HG03108 (cell line): Measurements from ENCODE around the gene DOLK.
"Not testable (repeated sequence)": the region's sequence is repeated elsewhere in the genome, so short reads cannot be mapped to it uniquely, and the experiment has no call there.

Source experiments
- ATAC-seq: cut with Tn5 transposase; IDR thresholded peaks from one replicate; pipeline ENCODE4 v1.9.1; 2021; ENCODE audit warnings: moderate library complexity; ENCODE audit not compliant: unreplicated experiment

DOLK gene

GRCh38 chr9:128947527-128948301, at the start of gene DOLK, which contains the start of gene NUP188:
Gene DOLK, minus strand, starts transcription at chr9:128947603. Its CDS starts 300 bp downstream, at chr9:128947303.
Gene NUP188, plus strand, starts transcription at chr9:128947699. Its CDS starts 21 bp downstream, at chr9:128947720.
- ATAC-seq, result peak; percentile 68

- ATAC-seq, result no peak
Measured at GRCh38 chr9:128995791-128996190, 48.4 kb upstream of the DOLK start.

- no peak for ATAC-seq
Measured at GRCh38 chr9:128992995-128993394, 45.6 kb upstream of the DOLK start.

GRCh38 chr9:128987805-128988204, 40.4 kb upstream of the DOLK start:
- ATAC-seq, result no peak

DNA sequence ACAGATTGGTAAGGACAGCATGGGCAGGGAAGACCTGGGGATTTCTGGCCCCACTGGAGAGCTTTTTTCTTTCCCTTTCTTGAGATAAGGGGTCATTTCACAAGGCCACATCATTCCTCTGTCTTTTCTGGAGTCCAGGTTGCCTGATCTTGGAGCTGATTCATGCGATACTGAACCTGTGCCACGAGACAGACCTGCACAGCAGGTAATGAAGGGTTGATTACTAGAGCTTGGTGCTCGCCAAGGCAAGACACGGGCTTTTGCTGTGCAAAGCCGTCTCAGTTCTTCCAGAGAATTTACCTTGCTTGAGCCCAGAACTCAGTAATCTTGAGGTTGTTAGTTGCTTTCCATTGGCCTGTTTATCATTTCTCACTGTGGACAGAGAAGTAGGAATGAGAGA, 39.3 kb upstream of the DOLK start:
- ATAC-seq, result no peak

- ATAC-seq, result no peak
Measured at GRCh38 chr9:128983536-128983935, 36.1 kb upstream of the DOLK start.

DNA sequence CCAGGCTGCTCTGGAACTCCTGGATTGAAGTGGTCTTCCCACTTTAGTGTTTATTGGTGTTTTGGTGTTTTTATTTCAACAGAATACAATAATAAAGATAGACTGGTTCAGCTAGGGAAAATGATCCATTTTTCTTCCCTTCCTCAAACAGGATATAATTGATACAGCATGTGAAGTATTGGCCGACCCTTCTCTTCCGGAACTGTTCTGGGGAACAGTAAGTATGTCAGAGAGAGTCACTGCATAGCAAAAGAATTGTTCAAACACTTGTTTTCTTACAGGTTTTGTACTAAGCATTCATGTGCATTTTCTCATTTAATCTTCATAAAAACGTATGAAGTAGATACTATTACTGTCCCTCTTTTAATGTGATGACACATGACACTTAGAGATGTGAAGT, 31.7 kb upstream of the DOLK start:
- no peak for ATAC-seq

DNA sequence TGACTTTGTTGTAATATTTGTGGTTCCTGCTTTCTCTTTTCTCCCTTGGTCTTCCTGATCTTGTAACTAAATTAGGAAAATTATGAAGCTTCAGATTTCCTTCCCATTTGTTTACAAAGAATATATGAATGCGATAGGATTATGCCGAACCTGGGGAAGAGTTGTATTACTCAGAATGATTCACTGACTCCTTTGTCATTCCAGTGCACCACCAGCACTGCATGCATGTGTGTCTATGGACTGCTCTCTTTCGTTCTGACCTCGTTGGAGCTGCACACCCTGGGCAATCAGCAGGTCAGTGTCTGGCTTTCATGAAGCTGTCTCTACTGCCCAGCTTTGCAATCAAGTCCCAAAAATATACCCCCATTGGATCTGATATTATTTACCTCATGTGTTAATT, 25.6 kb upstream of the DOLK start:
- ATAC-seq, result no peak

DNA sequence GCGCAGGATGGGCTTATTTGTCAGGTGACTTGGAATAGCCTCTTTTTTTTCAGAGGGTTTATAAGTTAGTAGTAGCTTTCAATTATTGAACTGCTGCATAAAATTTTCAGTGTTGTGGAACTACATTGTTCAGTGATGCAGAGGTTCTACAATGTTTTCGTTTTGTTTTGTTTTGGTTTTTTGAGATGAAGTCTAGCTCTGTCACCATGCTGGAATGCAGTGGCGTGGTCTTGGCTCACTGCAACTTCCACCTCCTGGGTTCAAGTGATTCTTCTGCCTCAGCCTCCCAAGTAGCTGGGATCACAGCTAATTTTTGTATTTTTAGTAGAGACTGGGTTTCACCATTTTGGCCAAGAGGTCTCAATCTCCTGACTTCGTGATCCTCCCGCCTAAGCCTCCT, 22.1 kb upstream of the DOLK start:
- no peak for ATAC-seq

- not testable (repeated sequence) for ATAC-seq
Measured at GRCh38 chr9:128961403-128961802, 14.0 kb upstream of the DOLK start.

- no peak for ATAC-seq
Measured at GRCh38 chr9:128947277-128947526, 201 bp downstream of the DOLK start.

DNA sequence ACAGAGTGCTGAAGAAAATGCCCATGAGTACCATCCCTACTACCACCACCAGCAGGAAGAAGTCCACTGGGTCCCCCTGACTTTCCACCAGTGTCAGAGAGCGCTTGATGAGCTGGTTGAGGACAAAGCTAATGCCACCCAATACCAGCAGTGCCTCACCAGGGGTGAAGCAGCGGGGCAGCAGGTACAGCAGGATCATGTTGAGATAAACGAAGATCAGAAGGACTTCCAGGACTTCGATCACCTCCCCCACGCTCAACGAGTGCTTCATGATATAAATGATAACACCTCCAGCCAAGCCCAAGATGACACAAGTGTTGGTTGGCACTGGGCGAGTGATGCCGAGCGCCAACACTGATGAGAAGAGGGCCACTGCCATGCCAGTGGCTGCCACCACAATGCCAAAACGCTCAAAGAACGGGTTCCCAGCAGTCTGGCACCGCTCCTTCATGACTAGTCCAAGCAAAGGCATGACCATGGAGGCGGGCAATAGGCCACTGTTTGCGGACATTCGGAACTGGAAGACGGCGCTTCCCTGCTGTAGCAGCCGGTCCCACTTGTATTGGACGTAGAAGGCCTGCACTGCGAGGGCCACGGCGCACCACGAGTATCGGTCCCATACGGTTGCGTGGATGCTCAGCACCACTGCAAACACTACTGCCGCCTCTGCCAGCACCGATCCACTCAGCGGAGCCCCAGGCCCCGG, 679 bp downstream of the DOLK start:
- ATAC-seq, result peak; percentile 8

GRCh38 chr9:128945798-128946501, 1.5 kb downstream of the DOLK start:
- no peak for ATAC-seq

- ATAC-seq, result not testable (repeated sequence)
Measured at GRCh38 chr9:128944966-128945365, 2.4 kb downstream of the DOLK start.

DNA sequence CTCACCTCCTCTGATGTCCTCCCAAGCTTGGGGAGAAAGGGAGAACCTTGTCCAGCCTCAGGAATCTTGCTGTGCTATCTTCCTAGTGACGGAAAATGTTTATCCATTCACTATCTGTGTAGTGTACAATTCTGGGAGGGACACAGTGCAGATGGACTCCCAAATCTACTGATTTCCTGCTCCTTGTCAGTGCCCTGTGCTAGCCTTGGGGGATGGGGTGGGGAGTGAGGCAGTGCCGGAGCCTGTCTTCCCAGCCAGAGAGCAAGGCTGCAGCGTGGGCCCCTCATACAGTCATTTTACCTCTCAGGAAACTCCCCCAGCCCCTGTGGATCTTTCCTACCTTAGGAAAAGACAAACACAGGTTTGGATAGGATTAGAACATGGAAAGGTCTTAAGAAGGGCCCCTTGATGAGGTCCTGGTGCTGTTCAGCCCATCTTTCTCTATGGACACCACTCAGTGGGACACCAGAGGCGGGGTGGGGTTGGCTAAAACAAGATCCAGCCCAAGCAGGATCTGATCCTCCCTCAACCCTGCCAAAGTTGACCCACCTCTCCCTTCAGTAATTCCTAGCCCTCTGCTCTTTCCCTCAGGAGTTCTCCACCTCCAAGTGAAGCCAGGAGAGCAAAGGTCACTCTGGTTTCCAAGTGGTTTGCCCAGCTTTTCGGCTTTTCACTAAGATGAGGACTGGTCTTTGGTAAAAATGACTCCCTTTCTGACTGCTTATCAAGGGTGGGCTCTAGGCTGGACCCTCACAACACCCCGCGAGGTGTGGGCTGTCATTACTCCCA, 3.4 kb downstream of the DOLK start:
- no peak for ATAC-seq

- ATAC-seq, result no peak
Measured at GRCh38 chr9:128940946-128941755, 6.3 kb downstream of the DOLK start.

DNA sequence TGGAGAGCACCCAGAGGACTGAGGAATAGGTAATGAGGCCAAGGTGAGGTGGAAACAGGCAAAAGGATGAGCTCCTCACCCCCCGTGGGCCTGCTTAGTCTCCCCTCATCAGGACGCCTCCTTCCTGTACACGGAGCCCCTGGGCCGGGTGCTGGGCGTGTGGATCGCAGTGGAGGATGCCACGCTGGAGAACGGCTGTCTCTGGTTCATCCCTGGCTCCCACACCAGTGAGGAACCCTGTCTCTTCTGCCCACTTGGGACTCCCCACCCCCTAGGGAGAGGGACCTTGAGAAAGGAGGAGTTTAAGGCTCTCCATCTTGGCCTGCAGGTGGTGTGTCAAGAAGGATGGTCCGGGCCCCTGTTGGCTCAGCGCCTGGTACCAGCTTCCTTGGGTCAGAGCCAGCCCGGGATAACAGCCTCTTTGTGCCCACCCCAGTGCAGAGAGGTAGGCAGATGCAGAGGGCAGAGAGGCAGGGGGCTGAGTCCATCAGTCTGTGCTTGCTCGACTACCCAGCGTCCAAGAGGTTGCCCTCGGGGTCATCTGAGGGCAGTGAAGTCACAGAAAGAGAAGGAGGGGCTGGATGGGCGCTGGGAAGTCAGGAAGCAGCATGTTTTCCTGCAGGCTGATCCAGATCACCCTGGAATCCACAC, 7.0 kb downstream of the DOLK start:
- no peak for ATAC-seq

DNA sequence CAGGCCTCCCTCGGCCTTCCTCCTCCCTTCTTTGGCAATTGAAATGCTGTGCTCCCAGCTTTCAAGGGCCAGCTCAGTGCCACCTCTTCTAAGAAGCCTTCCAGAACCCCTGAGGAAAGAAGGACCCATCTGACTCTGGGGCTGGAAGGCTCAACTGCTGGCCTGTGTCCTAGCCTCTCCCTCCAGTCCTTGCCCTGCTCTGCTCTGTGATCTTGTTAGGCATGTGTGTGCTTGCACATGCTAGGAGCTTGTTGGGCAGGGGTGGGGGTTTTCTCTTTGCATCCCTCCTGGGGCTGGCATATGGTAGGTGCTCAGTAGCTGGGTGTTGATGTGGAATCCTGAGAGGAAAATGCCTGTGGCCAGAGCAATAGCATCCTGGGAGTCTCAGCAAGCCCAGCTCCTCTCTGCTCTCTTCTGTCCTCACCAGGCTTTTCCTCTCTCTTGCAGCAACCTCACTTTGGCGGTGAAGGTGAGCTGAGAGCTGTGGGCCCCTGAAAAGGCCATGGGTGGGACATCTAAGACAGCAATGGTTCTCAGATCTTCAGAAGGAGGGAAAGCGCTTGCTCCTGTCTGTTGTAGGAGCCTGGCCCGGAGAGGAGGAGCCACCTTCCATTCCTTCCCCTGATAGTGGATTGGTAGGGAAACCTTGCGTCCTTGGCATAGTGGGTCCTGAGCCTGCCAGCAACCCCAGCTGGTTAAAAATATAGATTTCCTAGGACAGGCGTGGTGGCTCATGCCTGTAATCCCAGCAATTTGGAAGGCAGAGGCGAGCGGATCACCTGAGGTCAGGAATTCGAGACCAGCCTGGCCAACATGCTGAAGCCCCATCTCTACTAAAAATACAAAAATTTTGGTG, 9.9 kb downstream of the DOLK start:
- ATAC-seq, result no peak
